Measurements from ENCODE around the gene TIGD3. TPM values are rescaled to one million over a fixed set of nuclear protein-coding genes. Genes with fewer than 3 reads are reported as not detected.

Gene TIGD3
- 1 to 10 TPM in 1 of 4 donors, under 1 TPM in 2, not detected in 1; 0.48 to 3.0 (median 0.75) TPM for total RNA-seq

DNA sequence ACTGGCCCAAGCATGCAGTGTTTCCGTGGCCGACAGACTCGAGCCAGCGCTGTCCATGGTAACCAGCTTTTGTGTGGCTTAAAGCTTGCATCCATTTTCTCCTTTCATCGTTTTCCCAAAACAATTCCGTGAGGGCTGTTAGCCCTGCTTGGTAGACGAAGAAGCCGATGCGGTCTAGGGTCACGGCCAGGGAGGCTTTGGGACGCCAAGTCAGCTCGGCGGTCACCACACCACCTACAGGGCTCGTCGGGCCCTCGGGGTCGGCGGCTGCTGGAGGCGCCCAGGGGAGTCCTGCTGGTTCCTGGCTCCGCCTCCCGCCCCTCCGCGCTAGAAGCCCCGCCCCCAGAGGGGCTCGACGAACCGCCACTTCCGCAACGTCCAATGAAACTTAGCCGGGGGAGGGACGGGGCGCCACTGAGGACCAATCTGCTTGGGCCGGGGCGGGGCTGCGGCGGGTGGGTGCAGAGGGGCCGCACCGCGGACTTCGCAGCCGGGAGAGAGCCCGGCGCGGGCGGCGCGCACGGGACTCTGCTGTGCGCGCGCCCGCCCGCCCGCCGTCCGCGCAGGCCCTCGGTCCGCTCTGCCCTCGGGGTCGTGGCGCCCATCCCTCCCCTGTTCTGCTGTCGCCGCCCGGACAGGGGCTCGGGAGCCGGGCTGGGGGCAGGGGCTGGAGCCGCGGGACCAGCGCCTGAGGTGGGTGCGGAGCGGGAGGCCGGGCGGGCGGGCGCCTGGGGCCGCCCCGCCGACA lies at the start of gene TIGD3:
TSS of gene TIGD3 (plus strand) at position 487 of the 748 bp plus-strand sequence. CDS start 1,058 bp downstream, outside the sequence.
- intact Hi-C loops (cut with DNase I; ENCODE audit: low total_unique reads) (no loop called here), in situ Hi-C loops (cut with MboI; ENCODE audit: low pct_ligation_motif_present in 1 of 4, low pct_unique_long_range_greater_than_20kb in 1 of 4, low sequenced_read_pairs in 3 of 4) (no loop called here)
- TF ChIP-seq POLR2AphosphoS5 (IDR thresholded peaks at IDR 0.05) (peak; percentile 20 to 37 (median 32)), POLR2A (IDR thresholded peaks at IDR 0.05) (no peak), EP300 (IDR thresholded peaks at IDR 0.05; ENCODE audit: low read depth) (no peak)
- TF ChIP-seq, protein P1, sequence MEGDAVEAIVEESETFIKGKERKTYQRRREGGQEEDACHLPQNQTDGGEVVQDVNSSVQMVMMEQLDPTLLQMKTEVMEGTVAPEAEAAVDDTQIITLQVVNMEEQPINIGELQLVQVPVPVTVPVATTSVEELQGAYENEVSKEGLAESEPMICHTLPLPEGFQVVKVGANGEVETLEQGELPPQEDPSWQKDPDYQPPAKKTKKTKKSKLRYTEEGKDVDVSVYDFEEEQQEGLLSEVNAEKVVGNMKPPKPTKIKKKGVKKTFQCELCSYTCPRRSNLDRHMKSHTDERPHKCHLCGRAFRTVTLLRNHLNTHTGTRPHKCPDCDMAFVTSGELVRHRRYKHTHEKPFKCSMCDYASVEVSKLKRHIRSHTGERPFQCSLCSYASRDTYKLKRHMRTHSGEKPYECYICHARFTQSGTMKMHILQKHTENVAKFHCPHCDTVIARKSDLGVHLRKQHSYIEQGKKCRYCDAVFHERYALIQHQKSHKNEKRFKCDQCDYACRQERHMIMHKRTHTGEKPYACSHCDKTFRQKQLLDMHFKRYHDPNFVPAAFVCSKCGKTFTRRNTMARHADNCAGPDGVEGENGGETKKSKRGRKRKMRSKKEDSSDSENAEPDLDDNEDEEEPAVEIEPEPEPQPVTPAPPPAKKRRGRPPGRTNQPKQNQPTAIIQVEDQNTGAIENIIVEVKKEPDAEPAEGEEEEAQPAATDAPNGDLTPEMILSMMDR (IDR thresholded peaks at IDR 0.05), result no peak
- Histone ChIP-seq H3K4me1 (peaks cover 11 to 25% (median 23%) of the 10 kb centered on the region in 4 donors), H3K27me3 (peaks cover 15% of the 10 kb centered on the region), H3K27ac (peak within 1 kb of the TSS; percentile 70 to 86 (median 84)), H3K4me3 (peak within 1 kb of the TSS; percentile 61 to 88 (median 79)), H3K9me3 (no peaks in the 10 kb centered on the region), H3K36me3 (peaks cover 0 to 25% (median 12%) of the 10 kb centered on the region in 4 donors)
- DNase-seq, result peak; percentile 99
- 1 to 2% methylated on average over 5 to 17 of the region's 79 CpGs for WGBS, 2 donors (ENCODE audit: low coverage in 1 of 2)

DNA sequence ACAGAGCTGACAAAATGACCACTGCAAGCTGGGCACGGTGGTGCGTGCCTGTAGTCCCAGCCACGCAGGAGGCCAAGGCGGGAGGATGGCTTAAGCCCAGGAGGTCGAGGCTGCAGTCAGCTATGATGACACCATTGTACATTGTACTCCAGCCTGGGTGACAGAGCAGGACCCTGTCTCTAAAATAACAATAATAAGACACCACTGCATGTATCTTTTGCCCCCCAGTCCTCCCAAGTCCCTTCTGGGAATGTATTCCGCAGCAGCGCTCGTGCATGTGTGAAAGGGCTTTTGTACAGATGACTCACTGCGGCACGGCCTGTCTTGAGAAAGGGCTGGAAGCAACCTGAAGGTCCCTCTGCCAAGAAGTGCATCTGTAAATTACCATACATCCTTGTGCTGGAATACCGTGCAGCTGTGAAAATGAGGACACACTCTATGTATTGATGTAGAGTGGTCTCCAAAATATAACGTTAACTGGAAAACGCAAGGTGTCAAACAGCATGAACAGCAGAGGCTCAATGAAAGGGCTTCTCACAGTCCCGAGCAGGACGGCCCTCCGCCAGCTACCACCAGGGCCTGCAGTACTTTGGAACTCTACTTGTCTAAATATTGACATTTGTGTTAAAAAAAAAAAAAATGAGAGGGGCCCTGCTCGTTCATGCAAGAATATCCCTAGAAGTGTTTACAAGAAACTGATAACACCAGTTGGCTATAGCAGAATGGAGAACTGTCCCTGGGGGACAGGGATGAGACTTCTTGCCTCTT lies 48.9 kb upstream of the TIGD3 start:
- WGBS, 2 donors (ENCODE audit: low coverage in 1 of 2), result 45 to 48% methylated on average over 2 to 16 of the region's 17 CpGs
- peak; percentile 53 for DNase-seq
- intact Hi-C loops (cut with DNase I; ENCODE audit: low total_unique reads), result no loop called here
- no peaks in the 10 kb centered on the region for H3K36me3 ChIP-seq
- H3K27ac ChIP-seq, result peak overlapping the region; percentile 67 to 82 (median 74)
- H3K4me3 ChIP-seq, result no peak overlapping the region
- no peaks in the 10 kb centered on the region for H3K27me3 ChIP-seq
- in situ Hi-C loops (cut with MboI; ENCODE audit: low pct_ligation_motif_present in 1 of 4, low pct_unique_long_range_greater_than_20kb in 1 of 4, low sequenced_read_pairs in 3 of 4), result no loop called here
- peaks cover 21 to 64% (median 35%) of the 10 kb centered on the region in 4 donors for H3K4me1 ChIP-seq
- TF ChIP-seq, protein P1 (IDR thresholded peaks at IDR 0.05), result peak in 1 of 5 experiments; percentile 17
- TF ChIP-seq EP300 (IDR thresholded peaks at IDR 0.05; ENCODE audit: low read depth), result no peak
- peak in 2 of 3 donors; percentile 11 to 22 for TF ChIP-seq POLR2AphosphoS5 (IDR thresholded peaks at IDR 0.05)
- no peaks in the 10 kb centered on the region for H3K9me3 ChIP-seq

GRCh38 chr11:65307298-65308229 lies 47.0 kb upstream of the TIGD3 start:
- intact Hi-C loops (cut with DNase I; ENCODE audit: low total_unique reads) (no loop called here), in situ Hi-C loops (cut with MboI; ENCODE audit: low pct_ligation_motif_present in 1 of 4, low pct_unique_long_range_greater_than_20kb in 1 of 4, low sequenced_read_pairs in 3 of 4) (no loop called here)
- H3K36me3 ChIP-seq, result no peaks in the 10 kb centered on the region
- peak overlapping the region; percentile 2 to 45 (median 42) for H3K27ac ChIP-seq
- no peaks in the 10 kb centered on the region for H3K9me3 ChIP-seq
- no peak for DNase-seq
- 84% methylated on average over 6 of the region's 6 CpGs; no CpG with 5 or more reads in 1 of the 2 donors for WGBS, 2 donors (ENCODE audit: low coverage in 1 of 2)
- H3K27me3 ChIP-seq, result no peaks in the 10 kb centered on the region
- no peak overlapping the region for H3K4me3 ChIP-seq
- TF ChIP-seq, protein P1 (IDR thresholded peaks at IDR 0.05), result no peak
- no peak for TF ChIP-seq POLR2AphosphoS5 (IDR thresholded peaks at IDR 0.05)
- no peak for TF ChIP-seq POLR2A (IDR thresholded peaks at IDR 0.05)
- no peak for TF ChIP-seq EP300 (IDR thresholded peaks at IDR 0.05; ENCODE audit: low read depth)
- peaks cover 26 to 64% (median 30%) of the 10 kb centered on the region in 4 donors for H3K4me1 ChIP-seq
